AG04449 (cell line): ENCODE data around the gene COA8.
A peak's percentile ranks its signal among the peaks of the same experiment; 100 is the strongest.

Source experiments
- CTCF ChIA-PET: fragments of 350-600 bp; formaldehyde crosslinking; extraction: SDS; loops from one replicate; lab custom pipeline; 2021; ENCODE audit warnings: antibody characterized with exemption; lab: Yijun Ruan, JAX
- POLR2A ChIA-PET: fragments of 400-600, 350-600 bp; formaldehyde crosslinking; extraction: SDS; loops from one replicate; lab custom pipeline; 2020; ENCODE audit warnings: antibody characterized with exemption, inconsistent platforms; lab: Yijun Ruan, JAX
- DNase-seq: peaks from one replicate; pipeline ENCODE4 v3.0.0-alpha.2; 2010; ENCODE audit warnings: low read depth, low spot score
- H3K4me3 ChIP-seq: 2 replicates; pipeline ENCODE4 v1.5.1; 2011; ENCODE audit warnings: low read depth, mild to moderate bottlenecking, control low read depth, low read length
- TF ChIP-seq, protein P1 (sequence below): IDR thresholded peaks from one replicate; pipeline ENCODE4 v1.5.1; 2011; ENCODE audit warnings: mild to moderate bottlenecking, moderate library complexity, low read length, control low read depth, inconsistent platforms; ENCODE audit not compliant: insufficient read depth; ENCODE audit errors: missing control alignments

The COA8 gene

DNA sequence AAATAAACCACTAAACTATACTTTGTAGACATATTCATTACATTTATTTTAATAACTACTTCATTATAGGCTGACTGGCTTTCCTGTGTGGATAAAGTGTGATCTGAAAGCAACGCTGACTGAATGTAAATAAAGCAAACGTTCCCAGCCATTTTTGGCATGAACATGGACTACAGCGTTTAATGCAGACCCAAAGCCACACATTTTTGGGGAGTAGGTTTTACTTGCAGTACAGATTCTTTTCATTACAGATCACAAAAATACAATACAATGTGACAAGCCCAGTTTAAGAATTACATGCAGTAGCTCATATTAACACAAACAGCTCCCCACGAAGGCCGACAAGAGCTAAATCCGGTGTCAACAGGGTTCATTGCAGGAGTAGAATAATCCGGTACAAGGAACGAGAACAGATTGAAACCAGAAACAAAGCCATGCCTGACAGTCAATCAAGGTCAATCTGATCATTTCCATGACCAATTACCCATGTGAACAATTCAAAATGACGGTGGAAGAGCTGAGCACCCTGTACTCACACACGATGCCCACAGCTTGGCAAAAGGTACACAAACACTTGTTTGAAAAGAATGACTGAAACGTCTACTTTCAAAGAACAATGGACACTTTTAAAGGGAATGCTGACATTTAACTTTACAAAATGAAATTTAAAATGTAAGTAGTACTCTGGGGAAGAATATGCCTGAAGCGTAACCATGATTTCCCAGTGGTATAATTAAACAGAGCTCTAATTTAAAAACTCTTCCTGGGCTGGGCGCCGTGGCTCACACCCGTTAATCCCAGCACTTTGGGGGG, 5.6 kb upstream of the COA8 start:
- TF ChIP-seq, protein P1, sequence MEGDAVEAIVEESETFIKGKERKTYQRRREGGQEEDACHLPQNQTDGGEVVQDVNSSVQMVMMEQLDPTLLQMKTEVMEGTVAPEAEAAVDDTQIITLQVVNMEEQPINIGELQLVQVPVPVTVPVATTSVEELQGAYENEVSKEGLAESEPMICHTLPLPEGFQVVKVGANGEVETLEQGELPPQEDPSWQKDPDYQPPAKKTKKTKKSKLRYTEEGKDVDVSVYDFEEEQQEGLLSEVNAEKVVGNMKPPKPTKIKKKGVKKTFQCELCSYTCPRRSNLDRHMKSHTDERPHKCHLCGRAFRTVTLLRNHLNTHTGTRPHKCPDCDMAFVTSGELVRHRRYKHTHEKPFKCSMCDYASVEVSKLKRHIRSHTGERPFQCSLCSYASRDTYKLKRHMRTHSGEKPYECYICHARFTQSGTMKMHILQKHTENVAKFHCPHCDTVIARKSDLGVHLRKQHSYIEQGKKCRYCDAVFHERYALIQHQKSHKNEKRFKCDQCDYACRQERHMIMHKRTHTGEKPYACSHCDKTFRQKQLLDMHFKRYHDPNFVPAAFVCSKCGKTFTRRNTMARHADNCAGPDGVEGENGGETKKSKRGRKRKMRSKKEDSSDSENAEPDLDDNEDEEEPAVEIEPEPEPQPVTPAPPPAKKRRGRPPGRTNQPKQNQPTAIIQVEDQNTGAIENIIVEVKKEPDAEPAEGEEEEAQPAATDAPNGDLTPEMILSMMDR = no peak
- H3K4me3 ChIP-seq = no peak overlapping the region
- POLR2A ChIA-PET = interaction anchor here (1.4 kb wide), 1 partner anchor 172 kb away, joined by 4 read pairs; the partner anchor contains the start of gene MARK3
- CTCF ChIA-PET = interaction anchor here (0.8 to 8.2 kb wide), 10 partner anchors 9 to 353 kb away, joined by 3 to 79 read pairs (median 3); partner anchors contain the start of gene CKB
- DNase-seq = no peak

DNA sequence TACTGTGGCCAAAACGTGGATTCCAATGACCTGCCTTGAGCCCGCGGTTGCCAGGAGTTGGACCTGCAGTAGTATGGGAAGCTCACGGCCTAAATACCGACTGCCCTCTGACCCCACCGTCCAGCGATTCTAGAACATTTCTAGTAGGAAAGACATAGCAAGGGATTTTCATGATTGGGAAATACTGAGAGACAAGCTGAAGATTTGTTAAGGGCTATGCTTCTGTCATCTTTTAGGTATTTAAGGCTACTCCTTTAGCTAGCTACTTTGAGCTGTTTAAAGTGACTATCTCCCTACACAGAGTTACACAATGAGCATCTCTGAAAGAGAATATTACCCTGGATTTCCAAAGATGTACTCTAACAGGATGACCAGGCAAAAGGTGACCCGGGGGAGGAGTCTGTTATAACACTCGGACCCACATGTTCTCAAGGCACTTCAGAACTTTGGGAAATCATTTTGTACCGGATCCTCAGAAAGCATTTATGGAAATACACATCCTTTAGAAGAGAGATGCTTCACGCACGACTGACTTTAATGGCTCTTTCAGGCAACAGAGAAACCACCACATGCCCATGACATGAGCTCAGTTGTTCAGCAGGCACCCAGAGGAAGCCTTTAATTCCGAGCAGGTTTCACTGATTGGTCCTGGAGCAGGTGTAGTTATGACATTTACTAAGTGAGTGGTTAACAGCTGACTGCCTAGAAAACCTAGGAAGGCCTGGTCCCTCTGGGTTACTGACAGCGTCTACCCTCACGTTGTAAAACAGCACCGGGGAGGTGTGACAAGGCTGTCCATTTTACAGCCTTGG, 4.5 kb upstream of the COA8 start:
- CTCF ChIA-PET = interaction anchor here (0.8 to 8.2 kb wide), 10 partner anchors 10 to 60 kb away, joined by 3 to 79 read pairs (median 4); partner anchors contain the start of gene CKB
- TF ChIP-seq, protein P1 = no peak
- DNase-seq = no peak
- POLR2A ChIA-PET = interaction anchor here (1.4 kb wide), 1 partner anchor 173 kb away, joined by 4 read pairs; the partner anchor contains the start of gene MARK3
- H3K4me3 ChIP-seq = no peak overlapping the region

DNA sequence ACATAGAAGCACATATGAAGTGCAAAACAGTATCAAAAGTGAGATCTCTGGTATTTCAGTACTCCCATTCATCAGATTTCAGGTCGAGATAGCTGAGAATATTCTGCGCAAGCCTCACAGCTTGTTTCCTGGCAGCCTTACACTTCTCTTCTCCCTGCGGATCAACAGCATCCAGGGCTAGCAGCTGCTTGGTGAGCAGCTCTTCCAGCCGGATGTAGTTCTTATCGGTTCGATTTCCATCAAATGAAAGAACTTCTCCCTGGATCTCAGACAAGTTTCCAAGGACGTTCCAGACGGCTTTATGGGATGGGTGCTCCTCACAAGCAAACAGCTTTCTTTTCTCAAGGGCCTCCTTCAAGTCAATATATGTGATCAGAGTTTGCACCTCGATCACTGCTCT, 3.0 kb upstream of the COA8 start:
- DNase-seq = no peak
- POLR2A ChIA-PET = no interaction called here
- H3K4me3 ChIP-seq = no peak overlapping the region
- CTCF ChIA-PET = interaction anchor here (1.3 to 8.2 kb wide), 6 partner anchors 12 to 62 kb away, joined by 3 to 79 read pairs (median 5); no protein-coding TSS in a partner anchor
- TF ChIP-seq, protein P1 = no peak

- TF ChIP-seq, protein P1 = no peak
- ChIA-PET CTCF (interaction anchor here (1.7 to 8.2 kb wide), 3 partner anchors 10 to 14 kb away, joined by 5 to 79 read pairs (median 5); no protein-coding TSS in a partner anchor), POLR2A (interaction anchor here (0.5 to 2.0 kb wide), 2 partner anchors 8 to 224 kb away, joined by 3 to 10 read pairs; no protein-coding TSS in a partner anchor)
- no peak overlapping the region for H3K4me3 ChIP-seq
- DNase-seq = no peak
These were observed 2.1 kb upstream of the COA8 start for GRCh38 chr14:103560691-103561090.

- CTCF ChIA-PET = interaction anchor here (0.9 to 8.2 kb wide), 6 partner anchors 9 to 46 kb away, joined by 3 to 79 read pairs (median 4); no protein-coding TSS in a partner anchor
- TF ChIP-seq, protein P1 = no peak
- H3K4me3 ChIP-seq = peak overlapping the region; percentile 67
- POLR2A ChIA-PET = interaction anchor here (0.5 to 2.0 kb wide), 3 partner anchors 9 to 225 kb away, joined by 3 to 10 read pairs (median 3); no protein-coding TSS in a partner anchor
- no peak for DNase-seq
These were observed 1.2 kb upstream of the COA8 start for GRCh38 chr14:103561381-103562178.
